ENCODE results near the gene BCORL1.
A peak's percentile ranks its signal among the peaks of the same experiment; 100 is the strongest.

Gene BCORL1

GRCh38 chrX:129961180-129962083 is 21.0 kb upstream of the BCORL1 start:
- Histone ChIP-seq H3K4me3 (ENCODE audit: low read depth, low read length) (no peak overlapping the region), H2AFZ (ENCODE audit: low read length, unreplicated experiment) (peak overlapping the region; percentile 81), H3K27ac (ENCODE audit: low read depth, low read length) (no peak overlapping the region), H3K79me2 (ENCODE audit: control insufficient read depth, insufficient read depth, low read length, unreplicated experiment) (no peaks in the 10 kb centered on the region), H3K4me1 (ENCODE audit: control insufficient read depth, insufficient read depth, low read length, unreplicated experiment) (peaks cover 8% of the 10 kb centered on the region), H3K36me3 (ENCODE audit: insufficient read depth, low read length) (no peaks in the 10 kb centered on the region), H3K27me3 (ENCODE audit: insufficient read depth, low read length) (no peaks in the 10 kb centered on the region)

- H3K27ac ChIP-seq (ENCODE audit: low read depth, low read length): no peak overlapping the region
Measured at GRCh38 chrX:129963729-129964128, 18.7 kb upstream of the BCORL1 start.

GRCh38 chrX:129965166-129965565 is 17.3 kb upstream of the BCORL1 start:
- no peaks in the 10 kb centered on the region for H3K27me3 ChIP-seq (ENCODE audit: insufficient read depth, low read length)
- H3K4me1 ChIP-seq (ENCODE audit: control insufficient read depth, insufficient read depth, low read length, unreplicated experiment): peaks cover 8% of the 10 kb centered on the region
- no peak overlapping the region for H2AFZ ChIP-seq (ENCODE audit: low read length, unreplicated experiment)
- H3K79me2 ChIP-seq (ENCODE audit: control insufficient read depth, insufficient read depth, low read length, unreplicated experiment): no peaks in the 10 kb centered on the region
- H3K36me3 ChIP-seq (ENCODE audit: insufficient read depth, low read length): no peaks in the 10 kb centered on the region
- H3K27ac ChIP-seq (ENCODE audit: low read depth, low read length): no peak overlapping the region
- no peak overlapping the region for H3K4me3 ChIP-seq (ENCODE audit: low read depth, low read length)

More at GRCh38 chrX:129963729-129964128, 18.7 kb upstream of the BCORL1 start:
- Histone ChIP-seq H3K27me3 (ENCODE audit: insufficient read depth, low read length) (no peaks in the 10 kb centered on the region), H3K36me3 (ENCODE audit: insufficient read depth, low read length) (no peaks in the 10 kb centered on the region), H3K4me1 (ENCODE audit: control insufficient read depth, insufficient read depth, low read length, unreplicated experiment) (peaks cover 8% of the 10 kb centered on the region), H3K4me3 (ENCODE audit: low read depth, low read length) (no peak overlapping the region), H2AFZ (ENCODE audit: low read length, unreplicated experiment) (no peak overlapping the region), H3K79me2 (ENCODE audit: control insufficient read depth, insufficient read depth, low read length, unreplicated experiment) (no peaks in the 10 kb centered on the region)

- no peaks in the 10 kb centered on the region for H3K4me1 ChIP-seq (ENCODE audit: control insufficient read depth, insufficient read depth, low read length, unreplicated experiment)
- H3K27ac ChIP-seq (ENCODE audit: low read depth, low read length): no peak overlapping the region
- H3K79me2 ChIP-seq (ENCODE audit: control insufficient read depth, insufficient read depth, low read length, unreplicated experiment): no peaks in the 10 kb centered on the region
- H2AFZ ChIP-seq (ENCODE audit: low read length, unreplicated experiment): no peak overlapping the region
- H3K36me3 ChIP-seq (ENCODE audit: insufficient read depth, low read length): no peaks in the 10 kb centered on the region
- no peaks in the 10 kb centered on the region for H3K27me3 ChIP-seq (ENCODE audit: insufficient read depth, low read length)
- no peak overlapping the region for H3K4me3 ChIP-seq (ENCODE audit: low read depth, low read length)
Measured at GRCh38 chrX:129968968-129969367, 13.5 kb upstream of the BCORL1 start.

GRCh38 chrX:129976441-129976840 is 6.0 kb upstream of the BCORL1 start:
- H3K27me3 ChIP-seq (ENCODE audit: insufficient read depth, low read length): no peaks in the 10 kb centered on the region
- no peak overlapping the region for H3K27ac ChIP-seq (ENCODE audit: low read depth, low read length)
- H3K4me1 ChIP-seq (ENCODE audit: control insufficient read depth, insufficient read depth, low read length, unreplicated experiment): no peaks in the 10 kb centered on the region
- H3K36me3 ChIP-seq (ENCODE audit: insufficient read depth, low read length): no peaks in the 10 kb centered on the region
- no peak overlapping the region for H2AFZ ChIP-seq (ENCODE audit: low read length, unreplicated experiment)
- H3K4me3 ChIP-seq (ENCODE audit: low read depth, low read length): no peak overlapping the region
- H3K79me2 ChIP-seq (ENCODE audit: control insufficient read depth, insufficient read depth, low read length, unreplicated experiment): no peaks in the 10 kb centered on the region

DNA sequence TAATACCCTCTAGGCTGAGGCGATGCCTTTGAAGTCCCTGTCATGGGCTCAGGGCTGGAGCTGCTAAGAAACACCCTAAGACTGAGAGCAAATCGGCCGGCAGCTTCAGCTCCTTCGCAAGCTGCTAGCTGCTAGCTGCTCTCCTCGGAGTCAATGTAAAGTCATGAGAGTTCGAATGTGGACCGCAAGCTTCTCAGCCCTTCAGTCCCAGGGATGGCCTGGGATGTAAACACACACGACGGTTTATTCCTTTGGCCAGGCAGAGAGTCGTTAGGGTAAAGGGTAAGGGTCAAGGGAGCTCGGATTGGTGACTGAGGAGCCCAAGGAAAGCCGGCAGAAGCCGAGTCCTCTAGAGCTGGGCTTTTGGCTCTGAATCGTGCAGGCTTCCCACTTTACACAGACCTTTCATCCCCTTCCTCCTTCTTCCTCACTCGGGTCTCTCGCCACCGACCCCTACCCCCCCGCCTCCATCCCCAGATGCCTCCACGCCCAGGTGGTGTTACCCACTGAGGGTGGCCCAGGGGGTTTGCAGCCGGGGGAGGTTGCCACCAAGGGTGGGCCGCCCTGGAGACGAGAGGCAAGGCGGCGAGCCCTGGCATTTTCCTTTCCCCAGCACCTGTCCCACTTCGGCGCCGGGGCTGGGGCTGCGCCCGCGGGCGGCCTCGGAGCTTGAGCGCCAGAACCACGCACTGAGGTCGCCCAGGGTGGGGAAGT is 3.1 kb upstream of the BCORL1 start:
- H3K27ac ChIP-seq (ENCODE audit: low read depth, low read length): no peak overlapping the region
- H3K4me3 ChIP-seq (ENCODE audit: low read depth, low read length): no peak overlapping the region
- H2AFZ ChIP-seq (ENCODE audit: low read length, unreplicated experiment): no peak overlapping the region
- no peaks in the 10 kb centered on the region for H3K4me1 ChIP-seq (ENCODE audit: control insufficient read depth, insufficient read depth, low read length, unreplicated experiment)
- H3K27me3 ChIP-seq (ENCODE audit: insufficient read depth, low read length): no peaks in the 10 kb centered on the region
- no peaks in the 10 kb centered on the region for H3K79me2 ChIP-seq (ENCODE audit: control insufficient read depth, insufficient read depth, low read length, unreplicated experiment)
- H3K36me3 ChIP-seq (ENCODE audit: insufficient read depth, low read length): no peaks in the 10 kb centered on the region

- Histone ChIP-seq H3K27me3 (ENCODE audit: insufficient read depth, low read length) (no peaks in the 10 kb centered on the region), H3K4me3 (ENCODE audit: low read depth, low read length) (no peak overlapping the region; the same call in 1 of the 2 replicates), H3K79me2 (ENCODE audit: control insufficient read depth, insufficient read depth, low read length, unreplicated experiment) (peaks cover 3% of the 10 kb centered on the region), H3K27ac (ENCODE audit: low read depth, low read length) (no peak overlapping the region), H3K4me1 (ENCODE audit: control insufficient read depth, insufficient read depth, low read length, unreplicated experiment) (no peaks in the 10 kb centered on the region), H3K36me3 (ENCODE audit: insufficient read depth, low read length) (no peaks in the 10 kb centered on the region), H2AFZ (ENCODE audit: low read length, unreplicated experiment) (no peak overlapping the region)
Measured at GRCh38 chrX:129980001-129980401, 2.4 kb upstream of the BCORL1 start.

DNA sequence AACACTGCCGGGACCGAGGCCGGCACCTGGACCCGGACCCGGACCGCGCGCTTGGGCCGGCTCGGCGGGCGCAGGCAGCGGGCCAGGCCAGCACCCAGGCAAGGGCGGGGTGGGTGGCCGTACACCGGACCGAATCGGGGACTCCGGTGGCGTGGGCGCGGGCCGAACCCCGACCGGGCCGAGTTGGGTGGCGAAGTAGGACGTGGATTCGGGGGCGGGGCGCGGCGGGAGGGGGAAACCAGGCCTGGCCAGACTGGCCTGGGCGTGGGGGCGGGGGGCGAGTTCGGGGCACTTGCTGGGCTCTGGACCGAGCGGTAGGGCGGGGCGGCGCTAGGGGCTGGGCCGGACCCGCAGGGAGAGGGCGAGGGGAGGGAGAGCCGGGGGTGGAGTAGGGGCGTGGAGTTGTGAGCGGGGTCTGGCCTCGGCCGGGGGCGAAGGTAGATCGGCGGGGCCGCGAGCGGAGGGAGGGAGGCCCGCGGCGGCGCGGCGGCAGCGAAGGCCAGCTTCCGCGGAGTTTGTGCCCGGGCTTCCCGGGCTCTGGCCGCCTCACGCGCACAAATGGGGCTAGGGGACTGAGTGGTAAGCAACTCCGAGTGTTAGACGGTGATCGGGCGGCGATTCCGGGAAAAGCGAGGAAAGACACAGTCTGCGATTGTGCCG is 1.8 kb upstream of the BCORL1 start:
- H3K27ac ChIP-seq (ENCODE audit: low read depth, low read length): no peak overlapping the region
- H3K4me3 ChIP-seq (ENCODE audit: low read depth, low read length): no peak overlapping the region; the same call in 1 of the 2 replicates
- peaks cover 8% of the 10 kb centered on the region for H3K79me2 ChIP-seq (ENCODE audit: control insufficient read depth, insufficient read depth, low read length, unreplicated experiment)
- no peaks in the 10 kb centered on the region for H3K27me3 ChIP-seq (ENCODE audit: insufficient read depth, low read length)
- no peaks in the 10 kb centered on the region for H3K36me3 ChIP-seq (ENCODE audit: insufficient read depth, low read length)
- H3K4me1 ChIP-seq (ENCODE audit: control insufficient read depth, insufficient read depth, low read length, unreplicated experiment): no peaks in the 10 kb centered on the region
- H2AFZ ChIP-seq (ENCODE audit: low read length, unreplicated experiment): no peak overlapping the region

- Histone ChIP-seq H3K27me3 (ENCODE audit: insufficient read depth, low read length) (no peaks in the 10 kb centered on the region), H3K27ac (ENCODE audit: low read depth, low read length) (no peak overlapping the region), H3K4me3 (ENCODE audit: low read depth, low read length) (no peak overlapping the region; the same call in 1 of the 2 replicates), H2AFZ (ENCODE audit: low read length, unreplicated experiment) (no peak overlapping the region), H3K79me2 (ENCODE audit: control insufficient read depth, insufficient read depth, low read length, unreplicated experiment) (peaks cover 8% of the 10 kb centered on the region), H3K36me3 (ENCODE audit: insufficient read depth, low read length) (no peaks in the 10 kb centered on the region), H3K4me1 (ENCODE audit: control insufficient read depth, insufficient read depth, low read length, unreplicated experiment) (no peaks in the 10 kb centered on the region)
Measured at GRCh38 chrX:129981200-129981553, 1.3 kb upstream of the BCORL1 start.

DNA sequence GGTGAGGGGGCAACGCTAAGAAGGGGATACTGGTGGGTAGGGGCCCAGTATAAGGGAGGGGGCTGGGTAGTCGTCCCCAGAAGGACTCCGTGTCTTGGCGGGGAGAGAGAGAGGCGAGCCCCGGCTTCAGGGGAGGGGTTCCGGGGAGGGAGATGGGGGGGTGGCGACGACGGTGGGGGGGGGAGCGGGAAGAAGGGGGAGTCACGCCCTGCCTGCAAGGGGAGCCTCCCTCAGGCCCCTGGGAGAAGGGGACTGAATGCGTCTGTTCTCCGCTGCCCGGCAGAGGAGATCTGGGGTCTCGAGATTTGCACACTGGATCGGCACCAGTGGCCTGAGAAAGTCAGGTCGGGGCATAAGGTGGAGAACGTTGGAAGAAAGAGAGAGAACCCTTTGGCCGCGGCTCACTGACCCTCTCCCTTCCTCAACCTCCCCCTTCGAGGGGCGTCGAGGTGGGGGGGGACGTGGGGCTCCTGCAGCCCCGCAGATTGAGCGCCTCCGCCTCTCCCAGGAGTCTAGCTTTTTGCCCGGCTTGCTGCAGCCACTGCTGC is 609 bp upstream of the BCORL1 start:
- Histone ChIP-seq H3K36me3 (ENCODE audit: insufficient read depth, low read length) (no peaks in the 10 kb centered on the region), H3K4me1 (ENCODE audit: control insufficient read depth, insufficient read depth, low read length, unreplicated experiment) (no peaks in the 10 kb centered on the region), H3K4me3 (ENCODE audit: low read depth, low read length) (no peak overlapping the region; the same call in 1 of the 2 replicates), H3K27me3 (ENCODE audit: insufficient read depth, low read length) (no peaks in the 10 kb centered on the region), H2AFZ (ENCODE audit: low read length, unreplicated experiment) (no peak overlapping the region), H3K79me2 (ENCODE audit: control insufficient read depth, insufficient read depth, low read length, unreplicated experiment) (peaks cover 8% of the 10 kb centered on the region), H3K27ac (ENCODE audit: low read depth, low read length) (no peak overlapping the region)

Data from ACC112 (cell line).